Measurements from ENCODE around the gene SAE1. TPM values are rescaled to one million over a fixed set of nuclear protein-coding genes. Genes with fewer than 3 reads are reported as not detected.

The SAE1 gene
- total RNA-seq, 1 donor from 2014 or later, result 137 TPM

- peak overlapping the region; percentile 89 for H3K4me3 Mint-ChIP-seq
- H3K4me1 Mint-ChIP-seq, result peaks cover 34% of the 10 kb centered on the region
- TF ChIP-seq CTCF (IDR thresholded peaks at IDR 0.05; ENCODE audit: unreplicated experiment), result no peak
- no peaks in the 10 kb centered on the region for H3K36me3 Mint-ChIP-seq
- peak overlapping the region; percentile 100 for H3K27ac Mint-ChIP-seq
- DNase-seq (ENCODE audit: low spot score in 2 of 2, unreplicated experiment in 2 of 2), result no peak
- H3K9me3 Mint-ChIP-seq, result no peaks in the 10 kb centered on the region
- no peaks in the 10 kb centered on the region for H3K27me3 Mint-ChIP-seq (ENCODE audit: low read depth)
Observed at GRCh38 chr19:47113850-47114651, 16.6 kb upstream of the SAE1 start.

- peaks cover 14% of the 10 kb centered on the region for H3K4me1 Mint-ChIP-seq
- peak overlapping the region; percentile 71 for H3K27ac Mint-ChIP-seq
- DNase-seq (ENCODE audit: low spot score in 2 of 2, unreplicated experiment in 2 of 2), result no peak
- no peaks in the 10 kb centered on the region for H3K9me3 Mint-ChIP-seq
- H3K4me3 Mint-ChIP-seq, result no peak overlapping the region
- no peak for TF ChIP-seq CTCF (IDR thresholded peaks at IDR 0.05; ENCODE audit: unreplicated experiment)
- no peaks in the 10 kb centered on the region for H3K36me3 Mint-ChIP-seq
- no peaks in the 10 kb centered on the region for H3K27me3 Mint-ChIP-seq (ENCODE audit: low read depth)
Observed at GRCh38 chr19:47120470-47121067, 10.1 kb upstream of the SAE1 start.

GRCh38 chr19:47122359-47123335 lies 8.0 kb upstream of the SAE1 start:
- peaks cover 10% of the 10 kb centered on the region for H3K4me1 Mint-ChIP-seq
- no peaks in the 10 kb centered on the region for H3K27me3 Mint-ChIP-seq (ENCODE audit: low read depth)
- H3K36me3 Mint-ChIP-seq, result no peaks in the 10 kb centered on the region
- H3K9me3 Mint-ChIP-seq, result no peaks in the 10 kb centered on the region
- no peak for DNase-seq (ENCODE audit: low spot score in 2 of 2, unreplicated experiment in 2 of 2)
- no peak for TF ChIP-seq CTCF (IDR thresholded peaks at IDR 0.05; ENCODE audit: unreplicated experiment)
- peak overlapping the region; percentile 96 for H3K27ac Mint-ChIP-seq
- no peak overlapping the region for H3K4me3 Mint-ChIP-seq

- no peak for TF ChIP-seq CTCF (IDR thresholded peaks at IDR 0.05; ENCODE audit: unreplicated experiment)
- Mint-ChIP-seq H3K4me1 (peaks cover 10% of the 10 kb centered on the region), H3K27me3 (ENCODE audit: low read depth) (no peaks in the 10 kb centered on the region), H3K27ac (peak overlapping the region; percentile 9), H3K4me3 (no peak overlapping the region), H3K9me3 (no peaks in the 10 kb centered on the region), H3K36me3 (no peaks in the 10 kb centered on the region)
- DNase-seq (ENCODE audit: low spot score in 2 of 2, unreplicated experiment in 2 of 2), result no peak
Observed at GRCh38 chr19:47123406-47123805, 7.2 kb upstream of the SAE1 start.

- Mint-ChIP-seq H3K36me3 (no peaks in the 10 kb centered on the region), H3K9me3 (no peaks in the 10 kb centered on the region), H3K27ac (peak overlapping the region; percentile 58), H3K4me3 (no peak overlapping the region), H3K27me3 (ENCODE audit: low read depth) (no peaks in the 10 kb centered on the region), H3K4me1 (peaks cover 10% of the 10 kb centered on the region)
- DNase-seq (ENCODE audit: low spot score in 2 of 2, unreplicated experiment in 2 of 2), result no peak
- peak; percentile 84 for TF ChIP-seq CTCF (IDR thresholded peaks at IDR 0.05; ENCODE audit: unreplicated experiment)
Observed at GRCh38 chr19:47124937-47125668, 5.5 kb upstream of the SAE1 start.

Data from mesothelial cell of epicardium (in vitro differentiated cells).